ENCODE data around the gene EFCAB5. TPM values are rescaled to one million over a fixed set of nuclear protein-coding genes. Genes with fewer than 3 reads are reported as not detected.
"Not testable (repeated sequence)": the region's sequence is repeated elsewhere in the genome, so short reads cannot be mapped to it uniquely, and the experiment has no call there.

Gene EFCAB5
- polyA plus RNA-seq, 1 donor from 2014 or later = 1.0 TPM

GRCh38 chr17:30035369-30035768 is 93.9 kb downstream of the EFCAB5 start:
- no peak for TF ChIP-seq REST (IDR thresholded peaks at IDR 0.05; ENCODE audit: borderline replicate concordance)
- no peak for TF ChIP-seq POLR2AphosphoS5 (IDR thresholded peaks at IDR 0.05)
- no peak for TF ChIP-seq SMC3 (conservative IDR thresholded peaks at IDR 0.05; ENCODE audit: poor library complexity)
- no peak for TF ChIP-seq TAF1 (IDR thresholded peaks at IDR 0.05; ENCODE audit: low read depth)
- no peak for TF ChIP-seq EZH2 (IDR thresholded peaks at IDR 0.05; ENCODE audit: borderline replicate concordance, insufficient read depth, low read length, poor library complexity, severe bottlenecking)
- TF ChIP-seq CTCF (IDR thresholded peaks at IDR 0.05; ENCODE audit: poor library complexity, severe bottlenecking) = no peak
- no peak for TF ChIP-seq EP300 (conservative IDR thresholded peaks at IDR 0.05; ENCODE audit: poor library complexity, severe bottlenecking)
- TF ChIP-seq MXI1 (conservative IDR thresholded peaks at IDR 0.05; ENCODE audit: poor library complexity, severe bottlenecking) = no peak
- TF ChIP-seq RAD21 (conservative IDR thresholded peaks at IDR 0.05) = no peak

GRCh38 chr17:30040719-30041518 is 99.5 kb downstream of the EFCAB5 start:
- not testable (repeated sequence) for H3K9me3 ChIP-seq (ENCODE audit: low read length); H3K4me2 ChIP-seq (ENCODE audit: low read length); H3K9ac ChIP-seq (ENCODE audit: low read length); H4K20me1 ChIP-seq (ENCODE audit: insufficient read depth); H3F3A ChIP-seq (ENCODE audit: insufficient read depth, low read length, poor library complexity, severe bottlenecking); H2AFZ ChIP-seq (ENCODE audit: low read depth, low read length); H3K9me2 ChIP-seq (ENCODE audit: insufficient read depth, low read length); H3K79me2 ChIP-seq (replicated peaks; ENCODE audit: insufficient read depth, low read length); H3K27ac ChIP-seq (ENCODE audit: low read length); H3K4me3 ChIP-seq (ENCODE audit: low read length); H3K36me3 ChIP-seq (ENCODE audit: insufficient read depth, low read length); H3K27me3 ChIP-seq (ENCODE audit: insufficient read depth, low read depth, low read length)

More at GRCh38 chr17:30035369-30035768, 93.9 kb downstream of the EFCAB5 start:
- no peaks in the 10 kb centered on the region for H3K9me3 ChIP-seq (ENCODE audit: low read length)
- no peak overlapping the region for H3K4me3 ChIP-seq (ENCODE audit: low read length)
- H3F3A ChIP-seq (ENCODE audit: insufficient read depth, low read length, poor library complexity, severe bottlenecking) = no peaks in the 10 kb centered on the region
- no peak overlapping the region for H3K9ac ChIP-seq (ENCODE audit: low read length)
- no peaks in the 10 kb centered on the region for H3K27me3 ChIP-seq (ENCODE audit: insufficient read depth, low read depth, low read length)
- no peaks in the 10 kb centered on the region for H3K36me3 ChIP-seq (ENCODE audit: insufficient read depth, low read length)
- H3K27ac ChIP-seq (ENCODE audit: low read length) = no peak overlapping the region
- no peak overlapping the region for H3K4me2 ChIP-seq (ENCODE audit: low read length)
- no peaks in the 10 kb centered on the region for H3K9me2 ChIP-seq (ENCODE audit: insufficient read depth, low read length)
- H3K79me2 ChIP-seq (replicated peaks; ENCODE audit: insufficient read depth, low read length) = no peaks in the 10 kb centered on the region
- H2AFZ ChIP-seq (ENCODE audit: low read depth, low read length) = no peak overlapping the region
- no peaks in the 10 kb centered on the region for H4K20me1 ChIP-seq (ENCODE audit: insufficient read depth)

Measured in neural cell (in vitro differentiated cells).